HG03064 (cell line): ENCODE measurements around the gene SPNS1.
A peak's percentile ranks its signal among the peaks of the same experiment; 100 is the strongest.
"Not testable (repeated sequence)": the region's sequence is repeated elsewhere in the genome, so short reads cannot be mapped to it uniquely, and the experiment has no call there.

Experiments
- ATAC-seq: cut with Tn5 transposase; IDR thresholded peaks from one replicate; pipeline ENCODE4 v1.9.1; 2021; ENCODE audit warnings: low read depth; ENCODE audit not compliant: unreplicated experiment

SPNS1 gene

DNA sequence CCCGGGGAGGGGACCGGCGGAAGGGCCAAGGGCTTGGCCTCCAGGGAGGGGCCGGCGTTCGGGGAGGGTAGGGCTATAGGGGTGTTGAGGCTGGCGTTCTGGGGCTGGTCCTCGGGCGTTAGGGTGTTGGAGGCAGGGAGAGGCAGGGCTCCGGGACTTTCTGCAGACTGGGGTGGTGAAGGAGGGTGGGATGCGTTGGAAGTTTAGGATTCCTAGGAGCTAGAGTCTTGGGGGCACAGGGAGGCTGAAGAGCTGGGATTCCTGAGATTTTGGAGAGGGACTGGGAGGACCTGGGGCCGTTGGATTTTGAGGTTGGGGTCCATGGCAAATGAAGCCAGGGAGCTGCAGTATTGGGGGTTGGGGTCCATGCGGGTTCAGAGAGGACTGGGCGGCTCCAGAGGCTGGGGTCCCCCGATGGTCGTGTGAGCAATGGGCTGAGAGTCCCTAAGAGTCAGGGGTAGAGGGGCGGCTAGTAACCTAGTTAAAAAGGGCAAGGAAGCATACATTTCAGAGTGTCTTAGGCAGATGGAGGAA is 23.1 kb upstream of the SPNS1 start:
- peak; percentile 7 for ATAC-seq

DNA sequence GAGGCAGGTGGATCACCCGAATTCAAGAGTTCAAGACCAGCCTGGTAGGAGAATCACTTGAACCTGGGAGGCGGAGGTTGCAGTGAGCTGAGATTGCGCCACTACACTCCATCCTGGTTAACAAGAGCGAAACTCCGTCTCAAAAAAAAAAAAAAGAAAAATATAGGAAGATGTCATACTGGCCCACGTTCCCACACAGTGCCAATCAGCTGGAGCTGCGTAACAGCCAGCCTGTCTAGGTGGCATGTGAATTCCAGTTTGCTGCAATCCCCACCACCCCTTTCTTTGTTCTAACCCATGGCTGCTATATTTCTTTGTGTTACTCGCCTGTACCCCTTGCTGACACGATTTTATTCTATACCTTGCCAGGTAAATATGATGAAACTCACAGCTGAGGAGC is 16.4 kb upstream of the SPNS1 start:
- ATAC-seq: no peak

DNA sequence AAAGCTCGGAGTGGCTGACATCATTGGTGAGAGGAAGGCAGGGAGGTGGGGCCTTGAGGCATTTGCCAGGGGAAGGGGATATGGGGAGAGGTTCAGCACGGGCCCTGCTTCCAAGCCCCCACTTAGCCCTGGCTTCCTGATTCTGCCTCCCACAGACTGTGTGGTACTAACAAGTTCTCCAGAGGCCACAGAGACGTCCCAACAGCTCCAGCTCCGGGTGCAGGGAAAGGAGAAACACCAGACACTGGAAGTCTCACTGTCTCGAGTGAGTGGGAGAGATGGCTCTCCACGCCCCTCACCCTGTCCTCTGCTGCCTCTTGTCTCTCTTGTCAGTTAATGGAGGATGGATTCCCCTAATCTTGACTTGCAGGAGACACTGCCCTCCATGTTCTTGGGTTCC is 15.7 kb upstream of the SPNS1 start:
- no peak for ATAC-seq

DNA sequence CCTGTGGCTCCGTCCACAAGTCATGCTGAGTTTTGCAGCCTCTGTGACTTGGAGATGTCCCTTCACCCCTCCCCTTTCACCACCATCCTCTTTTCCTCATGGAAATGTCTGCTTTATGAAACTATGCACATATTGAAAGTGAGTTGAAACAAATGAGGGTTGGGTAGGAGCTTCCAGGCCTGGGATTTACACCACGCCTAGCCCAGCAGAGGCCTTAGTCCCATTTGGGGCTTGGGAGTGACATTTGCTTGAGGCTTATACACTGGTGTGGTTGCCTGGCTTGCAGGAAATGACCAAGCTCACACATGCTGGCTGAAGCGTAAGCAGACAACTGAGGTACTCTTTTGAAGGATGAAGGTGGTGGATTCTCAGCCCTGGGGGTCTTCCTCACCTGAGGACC is 10.5 kb upstream of the SPNS1 start:
- ATAC-seq: no peak

DNA sequence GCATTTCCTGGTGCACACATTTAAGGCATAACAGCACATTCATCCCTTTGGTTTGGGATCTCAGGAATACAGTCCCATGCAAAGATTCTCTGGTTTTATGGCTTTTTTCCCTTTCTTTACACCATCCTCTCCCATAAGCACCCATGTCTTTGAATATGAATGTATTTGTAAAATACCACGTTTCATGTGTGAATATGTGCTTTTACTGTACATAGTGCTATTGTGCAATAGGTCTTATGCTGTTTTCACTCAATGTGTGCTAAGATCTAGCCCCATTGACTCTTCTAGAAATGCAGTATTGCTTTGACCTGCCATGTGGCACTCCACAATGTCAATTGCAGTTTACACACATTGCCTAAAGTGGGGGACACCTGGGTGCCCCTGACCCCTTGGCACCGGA is 10.1 kb upstream of the SPNS1 start:
- no peak for ATAC-seq

DNA sequence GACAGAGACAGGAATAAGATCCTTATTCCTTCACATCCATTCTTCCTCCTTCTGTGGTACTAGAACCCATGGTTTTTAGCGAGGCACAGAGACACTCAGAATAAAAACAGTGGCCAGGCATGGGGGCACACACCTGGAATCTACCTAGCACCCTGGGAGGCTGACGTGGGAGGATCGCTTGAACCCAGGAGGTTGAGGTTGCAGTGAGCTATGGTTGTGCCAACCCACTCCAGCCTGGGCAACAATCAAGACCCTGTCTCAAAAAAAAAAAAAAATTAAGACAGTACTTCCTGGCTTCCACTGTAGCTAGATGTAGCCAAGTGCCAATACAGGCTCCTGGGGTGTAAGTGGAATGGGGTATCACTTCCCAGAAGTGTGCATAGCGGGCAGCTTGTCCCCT is 7.4 kb upstream of the SPNS1 start:
- ATAC-seq: no peak

DNA sequence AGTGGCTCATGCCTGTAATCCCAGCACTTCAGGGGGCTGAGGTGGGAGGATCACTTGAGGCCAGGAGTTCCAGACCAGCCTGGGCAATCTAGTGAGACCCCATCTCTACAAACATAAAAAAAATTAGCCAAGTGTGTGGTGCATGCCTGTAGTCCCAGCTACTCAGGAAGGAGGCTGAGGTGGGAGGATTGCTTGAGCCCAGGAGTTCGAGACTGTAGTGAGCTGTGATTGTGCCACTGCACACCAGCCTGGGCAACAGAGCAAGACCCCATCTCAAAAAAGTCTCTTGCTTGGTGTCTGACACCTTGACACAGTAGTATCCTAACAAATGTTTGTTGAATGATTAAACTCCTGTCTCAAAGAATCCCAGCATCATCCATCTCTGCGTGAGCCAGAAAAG is 4.9 kb upstream of the SPNS1 start:
- ATAC-seq: not testable (repeated sequence)

DNA sequence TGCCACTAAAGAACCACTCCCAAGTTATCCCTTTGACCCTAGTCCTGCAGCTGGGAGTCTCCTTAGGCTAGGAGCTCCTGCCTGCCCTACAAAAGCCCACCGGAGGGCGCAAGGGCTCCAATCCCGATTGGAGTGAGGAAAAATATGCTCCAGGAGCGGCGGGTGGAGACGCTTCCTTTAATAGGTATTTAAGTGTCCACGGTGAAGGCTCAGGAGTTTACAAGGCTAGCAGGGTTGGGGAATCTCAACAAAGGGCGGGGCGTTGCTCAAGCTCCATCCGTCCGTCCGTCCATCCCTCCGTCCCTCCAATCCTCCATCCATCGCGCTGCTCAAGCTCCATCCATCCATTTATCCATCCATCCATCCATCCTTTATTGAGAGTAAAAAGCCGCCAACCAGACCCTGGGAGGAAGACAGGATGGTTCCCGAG is 556 bp upstream of the SPNS1 start:
- no peak for ATAC-seq

DNA sequence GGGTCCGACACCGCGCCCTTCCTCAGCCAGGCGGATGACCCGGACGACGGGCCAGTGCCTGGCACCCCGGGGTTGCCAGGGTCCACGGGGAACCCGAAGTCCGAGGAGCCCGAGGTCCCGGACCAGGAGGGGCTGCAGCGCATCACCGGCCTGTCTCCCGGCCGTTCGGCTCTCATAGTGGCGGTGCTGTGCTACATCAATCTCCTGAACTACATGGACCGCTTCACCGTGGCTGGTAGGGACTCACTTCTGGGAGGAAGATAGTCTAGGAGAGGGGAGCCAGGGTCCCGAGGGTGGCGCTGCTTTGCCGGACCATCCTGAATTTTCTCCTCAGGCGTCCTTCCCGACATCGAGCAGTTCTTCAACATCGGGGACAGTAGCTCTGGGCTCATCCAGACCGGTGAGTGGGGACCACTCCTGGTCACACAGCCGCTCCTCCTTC is 601 bp downstream of the SPNS1 start:
- ATAC-seq: peak; percentile 7

DNA sequence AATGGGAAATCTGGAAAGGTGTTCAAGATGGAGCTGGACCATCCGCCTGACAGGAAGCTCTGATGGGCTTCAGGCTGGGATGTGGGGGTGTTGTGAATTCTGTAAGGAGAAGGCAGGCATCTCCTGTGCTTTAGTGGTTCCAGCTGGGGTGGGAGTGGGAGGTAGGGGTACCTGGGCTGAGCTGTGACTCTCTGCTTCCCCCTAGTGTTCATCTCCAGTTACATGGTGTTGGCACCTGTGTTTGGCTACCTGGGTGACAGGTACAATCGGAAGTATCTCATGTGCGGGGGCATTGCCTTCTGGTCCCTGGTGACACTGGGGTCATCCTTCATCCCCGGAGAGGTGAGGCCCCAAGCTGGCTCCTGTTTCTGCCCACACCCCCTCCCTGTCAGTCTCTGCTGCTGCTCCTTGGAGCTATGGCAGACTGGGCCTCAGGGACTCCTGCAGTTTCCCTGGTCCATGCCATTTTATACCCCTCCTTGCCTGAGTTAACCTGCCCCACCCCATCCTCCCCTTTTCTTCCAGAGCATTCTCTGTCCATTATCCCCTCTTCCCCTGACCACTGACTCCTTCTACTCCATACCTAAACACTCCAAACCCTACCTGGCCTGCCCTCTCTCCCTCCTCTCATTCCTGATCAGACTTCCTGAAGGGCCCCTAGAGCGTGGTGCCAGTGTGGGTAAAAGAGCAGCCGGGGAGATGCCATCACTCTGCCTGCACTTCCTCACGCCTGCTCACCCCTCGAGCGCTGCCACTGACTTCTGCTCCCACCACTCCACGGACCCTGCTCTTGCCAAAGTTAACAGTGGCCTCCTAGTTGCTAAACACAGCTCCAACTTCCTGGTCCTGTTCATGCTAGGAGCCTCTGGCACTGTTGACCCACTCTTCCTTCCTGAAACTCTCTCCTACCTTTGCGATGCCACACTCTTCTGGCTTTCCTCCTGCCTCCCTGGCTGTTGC is 3.4 kb downstream of the SPNS1 start:
- ATAC-seq: no peak

DNA sequence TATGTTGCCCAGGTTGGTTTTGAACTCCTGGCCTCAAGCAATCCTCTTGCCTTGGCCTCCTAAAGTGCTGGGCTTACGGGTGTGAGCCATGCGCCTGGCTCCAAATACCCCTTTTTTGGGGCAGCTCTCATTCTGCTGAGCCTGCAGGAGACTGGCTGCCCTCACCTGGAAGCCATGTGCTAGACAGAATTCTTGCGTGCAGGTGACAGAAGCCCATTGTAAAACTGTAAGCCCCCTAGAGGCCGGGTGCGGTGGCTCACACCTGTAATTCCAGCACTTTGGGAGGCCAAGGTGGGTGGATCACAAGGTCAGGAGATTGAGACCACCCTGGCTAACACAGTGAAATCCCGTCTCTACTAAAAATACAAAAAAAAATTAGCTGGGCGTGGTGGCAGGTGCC is 5.8 kb downstream of the SPNS1 start:
- not testable (repeated sequence) for ATAC-seq

DNA sequence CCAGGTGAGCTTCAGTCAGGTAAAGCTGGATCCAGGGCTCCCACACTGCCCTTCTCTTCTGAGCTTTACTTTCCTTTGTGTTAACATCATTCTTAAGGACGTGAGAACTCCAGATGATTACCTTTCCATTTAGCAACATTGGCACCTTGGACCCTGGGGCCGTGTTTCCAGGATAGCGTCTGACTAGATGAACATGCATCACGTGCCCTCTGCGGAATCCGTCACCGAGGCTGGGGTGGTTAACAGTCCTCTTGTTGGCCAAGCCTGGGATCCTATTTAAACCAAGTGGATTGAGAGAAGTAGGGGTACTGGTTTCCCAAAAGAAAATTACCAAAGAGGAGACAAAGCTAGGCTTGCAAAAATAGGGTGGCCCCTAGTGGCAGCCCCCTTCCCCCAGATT is 6.4 kb downstream of the SPNS1 start:
- no peak for ATAC-seq

DNA sequence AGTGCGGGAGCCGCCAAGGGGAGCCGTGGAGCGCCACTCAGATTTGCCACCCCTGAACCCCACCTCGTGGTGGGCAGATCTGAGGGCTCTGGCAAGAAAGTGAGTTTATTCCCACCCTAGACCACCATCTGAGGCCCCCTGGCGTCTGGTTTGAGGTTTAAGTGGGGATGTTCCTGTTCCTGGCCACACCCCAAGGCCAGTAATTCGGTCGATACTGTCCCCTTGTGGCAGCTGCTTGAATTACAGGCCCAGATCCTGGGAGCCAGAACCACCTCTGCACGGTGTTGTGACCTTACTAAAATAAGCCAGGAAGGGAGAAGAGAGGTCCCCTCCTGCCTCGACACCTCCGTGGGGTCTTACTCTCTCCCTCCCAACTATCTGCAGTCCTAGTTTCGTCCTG is 6.9 kb downstream of the SPNS1 start:
- no peak for ATAC-seq

DNA sequence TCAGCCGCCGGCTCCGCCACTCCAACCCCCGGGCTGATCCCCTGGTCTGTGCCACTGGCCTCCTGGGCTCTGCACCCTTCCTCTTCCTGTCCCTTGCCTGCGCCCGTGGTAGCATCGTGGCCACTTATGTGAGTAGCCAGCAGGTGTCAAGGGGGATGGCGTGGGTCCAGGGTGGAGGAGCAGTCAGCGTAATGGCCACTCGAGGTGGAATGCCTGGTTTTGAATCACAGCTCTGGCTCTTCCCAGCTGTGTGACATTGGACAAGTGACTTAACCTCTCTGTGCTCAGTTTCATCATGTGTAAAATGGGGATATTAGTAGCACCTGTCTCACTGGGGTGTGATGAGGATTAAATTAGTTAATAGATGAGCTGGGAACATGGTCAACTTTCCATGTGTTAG is 7.8 kb downstream of the SPNS1 start:
- ATAC-seq: no peak

DNA sequence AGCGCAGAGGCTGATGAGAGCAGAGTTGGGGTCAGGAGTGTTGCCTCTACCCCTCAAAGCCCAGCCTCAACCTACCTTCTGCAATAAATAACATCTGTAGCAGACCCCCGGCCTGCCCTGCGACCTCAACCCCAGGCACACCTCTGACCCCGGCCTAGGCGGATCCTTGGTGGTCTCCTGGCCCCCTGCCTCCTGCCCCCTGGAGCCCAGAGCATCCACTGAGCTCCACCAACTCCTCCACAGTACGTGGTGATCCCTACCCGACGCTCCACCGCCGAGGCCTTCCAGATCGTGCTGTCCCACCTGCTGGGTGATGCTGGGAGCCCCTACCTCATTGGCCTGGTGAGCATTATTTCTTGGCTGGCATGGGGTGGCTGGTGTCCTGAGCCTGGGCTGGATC is 8.4 kb downstream of the SPNS1 start:
- no peak for ATAC-seq

DNA sequence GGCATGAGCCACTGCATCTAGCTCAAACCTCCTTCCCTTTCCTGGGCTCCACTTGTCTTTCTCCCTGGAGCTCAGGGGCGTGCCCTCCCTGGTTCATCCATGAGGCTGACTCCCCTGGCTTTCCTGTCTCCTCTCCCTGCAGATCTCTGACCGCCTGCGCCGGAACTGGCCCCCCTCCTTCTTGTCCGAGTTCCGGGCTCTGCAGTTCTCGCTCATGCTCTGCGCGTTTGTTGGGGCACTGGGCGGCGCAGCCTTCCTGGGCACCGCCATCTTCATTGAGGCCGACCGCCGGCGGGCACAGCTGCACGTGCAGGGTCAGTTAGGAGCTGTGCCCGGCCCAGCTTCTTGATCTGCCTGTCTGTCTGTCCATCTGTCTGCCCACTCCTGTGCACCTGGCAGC is 9.1 kb downstream of the SPNS1 start:
- no peak for ATAC-seq

DNA sequence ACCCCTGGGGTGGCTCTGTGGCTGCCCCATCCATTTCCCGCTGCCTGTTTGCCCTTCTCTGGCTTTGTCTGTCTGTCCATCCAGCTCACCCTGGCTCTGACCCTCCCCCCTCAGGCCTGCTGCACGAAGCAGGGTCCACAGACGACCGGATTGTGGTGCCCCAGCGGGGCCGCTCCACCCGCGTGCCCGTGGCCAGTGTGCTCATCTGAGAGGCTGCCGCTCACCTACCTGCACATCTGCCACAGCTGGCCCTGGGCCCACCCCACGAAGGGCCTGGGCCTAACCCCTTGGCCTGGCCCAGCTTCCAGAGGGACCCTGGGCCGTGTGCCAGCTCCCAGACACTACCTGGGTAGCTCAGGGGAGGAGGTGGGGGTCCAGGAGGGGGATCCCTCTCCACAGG is 9.5 kb downstream of the SPNS1 start:
- no peak for ATAC-seq

DNA sequence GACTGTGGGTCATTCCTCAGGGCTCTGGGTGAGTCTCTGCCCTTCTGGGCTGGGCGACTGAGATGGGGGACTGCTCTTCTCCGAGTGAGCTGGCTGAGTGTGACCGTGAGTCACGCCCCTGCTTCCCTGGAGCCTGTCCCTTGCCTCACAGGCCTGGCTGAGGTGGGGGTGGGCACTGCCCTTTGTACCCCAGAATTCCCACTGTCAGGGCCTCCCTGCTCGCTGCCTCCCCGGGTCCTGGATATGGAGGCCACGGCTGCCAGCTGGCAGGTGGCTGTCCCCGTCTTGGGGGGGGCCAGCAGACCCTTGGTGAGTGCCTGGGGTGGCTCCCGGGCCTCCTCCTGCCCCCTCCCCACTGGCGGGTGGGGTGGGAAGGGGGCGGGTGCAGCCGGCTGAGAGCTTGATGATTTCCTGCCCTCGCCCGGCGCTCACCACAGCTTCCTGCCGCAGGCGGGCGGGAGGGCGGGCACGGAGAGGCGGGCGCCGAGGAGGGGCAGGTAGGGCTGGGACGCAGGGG is 10.1 kb downstream of the SPNS1 start, which contains the start of gene LAT:
LAT (plus strand) TSS at position 434 of the 517 bp plus-strand sequence. CDS start 366 bp downstream, outside the sequence.
- no peak for ATAC-seq

DNA sequence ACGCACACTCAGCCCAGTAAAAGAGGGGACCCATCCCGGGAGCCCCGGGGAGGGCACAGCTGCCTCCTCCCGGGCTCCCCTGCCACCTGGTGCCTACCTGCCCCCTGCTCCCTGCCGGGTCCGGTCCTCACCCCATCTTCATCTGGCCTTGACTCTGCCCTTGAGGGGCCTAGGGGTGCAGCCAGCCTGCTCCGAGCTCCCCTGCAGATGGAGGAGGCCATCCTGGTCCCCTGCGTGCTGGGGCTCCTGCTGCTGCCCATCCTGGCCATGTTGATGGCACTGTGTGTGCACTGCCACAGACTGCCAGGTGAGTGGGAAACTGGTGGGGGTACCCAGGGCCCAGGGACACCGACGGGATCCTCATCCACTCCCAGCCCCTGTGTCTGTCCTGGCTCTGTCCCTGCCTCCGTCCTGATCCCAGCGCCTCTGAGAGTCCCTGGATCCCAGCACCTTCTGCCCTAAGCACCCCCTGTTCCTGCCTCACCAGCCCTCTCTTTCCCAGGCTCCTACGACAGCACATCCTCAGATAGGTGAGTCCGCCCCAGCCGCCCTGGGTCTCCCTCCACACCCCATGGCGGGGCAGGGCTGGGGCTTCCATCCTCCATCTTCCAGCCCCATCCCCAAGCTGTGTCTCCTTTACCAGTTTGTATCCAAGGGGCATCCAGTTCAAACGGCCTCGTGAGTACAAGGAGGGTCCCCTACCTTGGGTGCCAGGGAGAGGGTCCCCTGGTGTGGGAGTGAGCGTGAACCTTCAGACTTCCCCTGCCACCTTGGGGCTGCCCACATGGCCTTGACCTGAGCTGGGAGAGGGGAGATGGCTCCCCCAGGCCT is 10.8 kb downstream of the SPNS1 start:
- ATAC-seq: no peak

DNA sequence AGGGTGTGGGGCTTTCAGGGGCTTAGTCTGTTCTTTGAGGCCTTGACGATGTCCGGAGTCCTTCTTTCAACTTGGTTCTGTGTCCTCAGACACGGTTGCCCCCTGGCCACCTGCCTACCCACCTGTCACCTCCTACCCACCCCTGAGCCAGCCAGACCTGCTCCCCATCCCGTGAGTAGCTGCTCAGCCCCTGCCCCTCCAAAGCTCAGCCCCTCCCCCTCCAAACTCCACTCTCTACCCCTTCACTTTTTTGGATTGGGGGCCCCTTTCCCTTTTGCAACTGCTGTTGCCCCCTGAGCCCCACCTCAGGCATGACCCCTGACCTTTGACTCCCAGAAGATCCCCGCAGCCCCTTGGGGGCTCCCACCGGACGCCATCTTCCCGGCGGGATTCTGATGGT is 11.5 kb downstream of the SPNS1 start:
- ATAC-seq: no peak

DNA sequence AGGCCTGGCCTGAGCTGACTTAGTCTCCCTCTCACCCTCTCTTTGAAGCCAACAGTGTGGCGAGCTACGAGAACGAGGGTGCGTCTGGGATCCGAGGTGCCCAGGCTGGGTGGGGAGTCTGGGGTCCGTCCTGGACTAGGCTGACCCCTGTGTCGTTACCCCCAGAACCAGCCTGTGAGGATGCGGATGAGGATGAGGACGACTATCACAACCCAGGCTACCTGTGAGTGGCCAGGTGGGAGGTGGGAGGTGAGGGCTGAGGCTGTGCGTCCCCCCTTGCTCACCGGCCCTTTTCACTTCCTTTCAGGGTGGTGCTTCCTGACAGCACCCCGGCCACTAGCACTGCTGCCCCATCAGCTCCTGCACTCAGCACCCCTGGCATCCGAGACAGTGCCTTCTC is 11.9 kb downstream of the SPNS1 start:
- no peak for ATAC-seq
